ENCODE data around the gene TEX38.
"Not testable (repeated sequence)": the region's sequence is repeated elsewhere in the genome, so short reads cannot be mapped to it uniquely, and the experiment has no call there.

The TEX38 gene

DNA sequence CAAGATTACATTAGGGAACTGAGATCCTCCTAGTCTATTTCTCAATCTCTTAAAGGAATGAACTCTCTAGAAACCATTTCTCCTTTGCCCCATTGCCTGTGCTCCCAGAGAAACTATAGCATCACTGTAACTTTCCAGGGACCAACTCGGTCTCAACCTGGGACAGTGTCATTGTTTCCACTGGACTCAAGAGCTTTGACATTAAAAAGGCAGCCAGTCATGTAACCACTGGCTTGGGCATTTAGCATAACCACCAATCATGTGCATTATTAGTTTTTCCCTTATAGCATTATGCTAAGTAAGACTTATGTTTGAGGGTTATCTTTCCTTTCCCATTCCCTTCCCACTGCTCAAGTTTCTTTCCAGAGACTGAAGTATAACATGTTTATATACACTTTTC is 18.2 kb downstream of the TEX38 start:
- TF ChIP-seq ZFX (IDR thresholded peaks at IDR 0.05), result no peak
- H3K27ac ChIP-seq, result no peak overlapping the region; the same call in 1 of the 2 replicates

GRCh38 chr1:46690931-46691421 is 19.3 kb downstream of the TEX38 start:
- no peak overlapping the region for H3K27ac ChIP-seq
- TF ChIP-seq ZFX (IDR thresholded peaks at IDR 0.05) (no peak), CTCF (conservative IDR thresholded peaks at IDR 0.05) (no peak)

- H3K27ac ChIP-seq, result no peak overlapping the region
- TF ChIP-seq ZFX (IDR thresholded peaks at IDR 0.05), result no peak
- no peak; the same call in 1 of the 2 replicates for TF ChIP-seq CTCF (conservative IDR thresholded peaks at IDR 0.05)
Measured at GRCh38 chr1:46691997-46692790, 20.5 kb downstream of the TEX38 start.

DNA sequence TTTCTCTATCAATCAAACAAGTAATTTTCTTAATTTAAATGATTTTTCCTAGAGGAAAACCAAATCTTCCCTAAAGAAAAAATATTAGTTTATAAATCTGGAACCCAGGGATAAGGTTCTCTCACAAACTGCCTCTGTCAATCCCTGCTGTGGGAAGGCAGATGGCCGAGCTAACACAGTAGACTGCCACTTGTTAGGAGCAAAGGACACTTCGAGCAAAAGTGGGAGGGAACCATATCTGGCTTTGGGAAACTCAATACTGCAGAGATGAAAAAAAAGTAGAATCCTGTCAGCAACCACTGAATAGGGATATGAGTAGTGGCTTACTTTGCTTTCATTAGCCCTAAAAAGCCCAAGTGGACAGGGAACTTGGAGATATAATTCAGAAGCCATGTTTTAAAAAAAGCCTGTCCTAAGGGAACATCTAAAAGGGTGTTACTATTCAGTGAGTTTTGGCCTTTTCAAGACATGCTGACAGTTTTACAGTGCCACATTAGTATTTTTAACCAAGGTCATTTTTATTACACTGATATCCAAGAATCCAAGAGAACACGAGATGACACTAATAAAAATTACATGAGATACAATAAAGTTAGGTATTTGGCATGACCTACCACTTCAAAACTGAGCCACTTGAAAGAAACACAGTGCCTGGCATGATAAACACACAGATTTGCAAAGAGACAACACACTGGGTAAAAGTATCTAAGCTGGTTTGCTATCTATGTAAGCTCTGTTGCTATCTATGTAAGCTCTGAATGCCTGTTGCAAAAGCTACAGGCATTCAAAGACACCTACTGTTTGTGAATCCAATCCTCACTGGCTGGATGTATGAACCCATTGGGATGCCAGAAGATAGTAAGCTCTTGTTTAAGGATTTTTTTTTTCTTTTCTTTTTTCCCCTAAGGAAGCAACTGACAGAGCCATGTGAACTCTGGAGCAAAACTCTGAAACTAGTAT is 21.4 kb downstream of the TEX38 start:
- no peak for TF ChIP-seq CTCF (conservative IDR thresholded peaks at IDR 0.05)
- H3K27ac ChIP-seq, result no peak overlapping the region

DNA sequence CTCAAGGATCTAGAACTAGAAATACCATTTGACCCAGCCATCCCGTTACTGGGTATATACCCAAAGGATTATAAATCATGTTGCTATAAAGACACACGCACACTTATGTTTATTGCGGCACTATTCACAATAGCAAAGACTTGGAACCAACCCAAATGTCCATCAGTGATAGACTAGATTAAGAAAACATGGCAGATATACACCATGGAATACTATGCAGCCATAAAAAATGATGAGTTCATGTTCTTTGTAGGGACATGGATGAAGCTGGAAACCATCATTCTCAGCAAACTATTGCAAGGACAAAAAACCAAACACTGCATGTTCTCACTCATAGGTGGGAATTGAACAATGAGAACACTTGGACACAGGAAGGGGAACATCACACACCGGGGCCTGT is 23.0 kb downstream of the TEX38 start:
- H3K27ac ChIP-seq, result not testable (repeated sequence)

GRCh38 chr1:46697053-46697452 is 25.4 kb downstream of the TEX38 start:
- TF ChIP-seq ZFX (IDR thresholded peaks at IDR 0.05), result no peak
- H3K27ac ChIP-seq, result no peak overlapping the region

DNA sequence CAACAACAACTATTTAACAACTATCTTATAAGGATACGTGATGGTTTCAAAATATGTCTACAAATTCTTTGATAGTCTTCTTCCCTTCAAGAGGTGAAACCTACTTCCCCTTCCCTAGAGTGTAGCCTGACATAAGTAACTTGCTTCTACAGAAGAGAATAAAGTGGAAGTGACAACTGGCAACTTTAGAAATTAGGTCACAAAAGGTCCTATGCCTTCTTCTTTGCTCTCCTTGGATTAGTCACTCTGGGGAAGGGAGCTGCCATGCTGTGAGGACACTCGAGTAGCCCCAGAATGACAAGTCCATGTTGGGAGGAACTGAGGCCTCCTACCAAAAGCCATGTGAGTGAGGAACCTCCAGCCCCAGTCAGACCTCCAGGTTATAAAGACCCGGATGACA is 28.0 kb downstream of the TEX38 start:
- no peak for TF ChIP-seq ZFX (IDR thresholded peaks at IDR 0.05)
- TF ChIP-seq CTCF (conservative IDR thresholded peaks at IDR 0.05), result no peak

DNA sequence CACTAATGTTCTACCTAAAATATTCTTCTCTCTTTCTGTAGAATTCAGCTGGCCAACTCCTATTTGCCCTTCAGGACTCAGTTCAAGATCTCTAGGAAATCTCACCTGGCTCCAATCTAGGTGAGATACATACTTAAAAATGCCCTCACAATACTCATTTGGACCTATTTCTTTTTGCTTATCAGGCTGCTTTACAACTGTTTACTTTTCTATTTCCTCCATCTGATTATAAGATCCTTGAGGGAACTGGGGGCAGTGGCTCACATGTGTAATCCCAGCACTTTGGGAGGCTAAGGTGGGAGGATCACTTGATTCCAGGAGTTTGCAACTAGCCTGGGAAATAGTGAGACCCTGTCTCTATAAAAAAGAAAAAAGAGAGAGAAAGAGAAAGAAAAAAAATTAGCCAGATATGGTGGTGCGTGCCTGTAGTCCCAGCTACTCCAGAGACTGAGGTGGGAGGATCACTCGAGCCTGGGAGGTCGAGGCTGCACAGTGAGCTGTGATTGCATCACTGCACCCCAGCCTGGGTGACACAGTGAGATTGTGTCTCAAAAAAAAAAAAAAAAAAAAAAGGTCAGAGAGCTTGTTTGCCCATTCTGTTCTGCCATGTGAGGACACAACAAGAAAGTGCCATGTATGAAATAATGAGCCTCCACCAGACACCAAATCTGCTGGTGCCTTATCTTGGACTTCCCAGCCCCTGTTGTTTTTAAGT is 32.4 kb downstream of the TEX38 start:
- TF ChIP-seq CTCF (conservative IDR thresholded peaks at IDR 0.05) (no peak), ZFX (IDR thresholded peaks at IDR 0.05) (no peak)

More for the DNA sequence above, 28.0 kb downstream of the TEX38 start:
- H3K27ac ChIP-seq, result no peak overlapping the region

More for the DNA sequence above, 32.4 kb downstream of the TEX38 start:
- H3K27ac ChIP-seq, result 0 out of 2 replicates have a peak overlapping the region, but pooled peaks have one; percentile 7

Measured in C4-2B (cell line).